GM12865 (cell line): ENCODE measurements around the gene CDKL2.

Experiments used
- DNase-seq: peaks from one replicate; pipeline ENCODE4 v3.0.0; 2010; ENCODE audit warnings: low read depth
- H3K4me3 ChIP-seq: 2 replicates; pipeline ENCODE4 v1.5.1; 2011; ENCODE audit warnings: mild to moderate bottlenecking, low read depth, low read length, control low read depth
- CTCF ChIP-seq: IDR thresholded peaks from 2 replicates; pipeline ENCODE4 v1.5.1; 2011; ENCODE audit warnings: low read length, control low read depth, low read depth, inconsistent platforms; ENCODE audit not compliant: insufficient read depth; ENCODE audit errors: missing control alignments

The CDKL2 gene

DNA sequence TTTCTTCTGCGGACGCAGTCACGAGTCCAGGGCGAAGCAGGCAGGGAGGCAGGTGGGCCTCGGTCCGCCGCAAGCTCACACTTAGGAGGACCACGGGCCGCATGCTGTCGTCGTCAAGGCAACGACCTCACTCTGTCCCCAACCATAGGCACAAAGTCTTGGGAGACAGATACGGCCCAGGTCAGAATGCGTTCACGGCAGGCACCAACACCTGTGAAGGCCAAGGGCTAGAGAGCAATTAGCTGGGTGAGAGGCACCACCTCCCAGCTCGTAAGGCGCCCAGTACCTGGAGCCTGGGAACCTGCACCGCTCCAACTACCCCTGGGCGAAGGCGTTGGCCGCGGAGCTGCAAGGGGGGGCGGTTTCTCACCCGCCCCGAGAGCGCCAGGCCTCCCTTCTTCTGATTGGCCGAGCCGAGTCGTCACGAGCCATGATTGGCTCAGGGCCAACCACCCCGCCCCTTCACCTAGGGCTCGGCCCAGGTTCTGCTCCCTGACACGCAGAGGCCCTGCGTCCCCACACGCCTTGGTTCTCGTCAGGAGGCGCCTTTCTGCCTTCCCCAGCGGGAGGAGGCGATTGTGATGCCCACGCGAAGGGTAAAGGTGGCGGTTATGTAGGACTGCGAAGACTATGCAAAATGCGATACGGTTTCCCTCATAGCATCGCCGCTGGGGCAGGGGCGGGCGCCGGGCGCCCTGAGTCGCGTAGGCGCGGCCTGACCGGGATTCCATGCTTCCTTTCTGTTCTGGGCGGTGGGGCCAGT lies at the start of gene CDKL2:
Gene CDKL2, minus strand, starts transcription at position 355 of the 763 bp plus-strand sequence. CDS start 4,540 bp downstream, outside the sequence.
- H3K4me3 ChIP-seq = peak within 1 kb of the TSS; percentile 62
- DNase-seq = peak; percentile 87
- TF ChIP-seq CTCF = no peak

- no peak for TF ChIP-seq CTCF
- no peak for DNase-seq
- H3K4me3 ChIP-seq = no peak overlapping the region
Measured at GRCh38 chr4:75678965-75679364, 48.6 kb upstream of the CDKL2 start.

- no peak overlapping the region for H3K4me3 ChIP-seq
- no peak for TF ChIP-seq CTCF
- no peak for DNase-seq
Measured at GRCh38 chr4:75678473-75678872, 48.1 kb upstream of the CDKL2 start.

DNA sequence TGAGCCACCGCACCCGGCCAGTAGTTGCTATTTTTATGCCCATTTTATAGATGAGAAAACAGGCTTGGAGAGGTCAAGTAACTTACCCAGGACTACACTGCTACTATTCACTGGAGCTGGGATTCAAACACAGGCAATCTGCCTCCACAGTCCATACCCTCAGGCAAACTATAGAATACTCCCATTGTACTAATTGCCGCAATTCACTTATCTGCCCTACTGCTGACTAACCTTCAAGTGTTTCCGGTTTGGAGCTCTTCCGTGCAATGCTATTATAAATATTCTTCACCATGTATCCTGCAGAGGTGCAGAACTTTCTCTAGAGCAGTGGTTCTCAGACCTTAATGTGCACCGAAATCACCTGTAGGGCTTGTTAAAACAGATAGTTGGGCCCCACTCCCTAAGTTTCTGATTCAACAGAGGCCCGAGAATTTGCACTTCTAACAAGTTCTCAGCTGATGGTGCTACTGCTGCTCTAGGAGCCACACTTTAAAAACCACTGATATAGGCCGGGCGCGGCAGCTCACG lies 44.7 kb upstream of the CDKL2 start:
- TF ChIP-seq CTCF = no peak
- H3K4me3 ChIP-seq = no peak overlapping the region
- DNase-seq = no peak

DNA sequence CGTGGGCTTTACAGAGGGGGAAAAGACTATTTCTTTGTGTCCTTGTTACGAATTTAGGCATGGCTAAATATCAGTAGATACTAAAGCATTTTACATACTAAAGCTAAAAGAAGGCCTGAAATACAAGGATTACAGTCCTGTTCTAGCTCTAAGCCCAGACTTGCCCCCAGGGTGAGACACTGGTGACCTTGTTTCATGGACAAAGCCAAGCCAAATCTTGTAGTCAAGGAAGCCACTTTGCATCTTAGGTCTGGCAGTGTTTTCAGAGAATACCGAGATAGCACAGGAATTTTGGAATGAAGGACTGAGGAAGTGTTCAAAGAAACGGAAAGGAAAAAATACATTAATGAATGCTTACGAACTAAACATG lies 43.6 kb upstream of the CDKL2 start:
- DNase-seq = no peak
- peak overlapping the region; percentile 63 for H3K4me3 ChIP-seq
- TF ChIP-seq CTCF = no peak

- H3K4me3 ChIP-seq = peak within 1 kb of the TSS; percentile 99
- DNase-seq = peak; percentile 99
- TF ChIP-seq CTCF = no peak
Measured at GRCh38 chr4:75673027-75673958, 43.0 kb upstream of the CDKL2 start, which contains the start of gene G3BP2. Gene G3BP2, minus strand, starts transcription at chr4:75673411. Its CDS starts 11,386 bp downstream, at chr4:75662025.
